Embryonic facial prominence (tissue), 1 donor: ENCODE measurements around the gene DYNLT2B.
"Not testable (repeated sequence)": the region's sequence is repeated elsewhere in the genome, so short reads cannot be mapped to it uniquely, and the experiment has no call there.

Experiments used
- DNase-seq: peaks from one replicate; pipeline ENCODE4 v3.0.0-alpha.2; 2016; ENCODE audit errors: extremely low spot score

The DYNLT2B gene

GRCh38 chr3:196272826-196273225 lies 45.2 kb downstream of the DYNLT2B start:
- no peak for DNase-seq

- no peak for DNase-seq
These were observed 47.5 kb downstream of the DYNLT2B start for GRCh38 chr3:196270499-196270898.

- no peak for DNase-seq
These were observed 49.5 kb downstream of the DYNLT2B start for GRCh38 chr3:196268284-196269163.

DNA sequence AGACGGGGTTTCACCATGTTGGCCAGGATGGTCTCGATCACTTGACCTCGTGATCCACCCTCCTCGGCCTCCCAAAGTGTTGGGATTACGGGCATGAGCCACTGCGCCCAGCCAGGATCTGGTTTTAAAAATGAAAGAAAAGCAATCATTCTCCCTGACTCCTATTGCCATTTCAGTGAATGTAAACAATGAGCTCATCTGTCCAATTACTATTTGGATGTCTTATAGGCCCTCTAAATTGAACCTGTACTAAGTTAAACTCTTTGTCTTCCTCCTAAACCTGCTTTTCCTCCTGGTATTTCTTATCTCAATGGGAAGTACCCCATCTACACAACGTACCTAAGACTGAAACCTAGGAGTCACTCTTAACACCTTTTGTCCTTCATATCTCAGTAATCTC lies 54.2 kb downstream of the DYNLT2B start:
- DNase-seq: no peak

DNA sequence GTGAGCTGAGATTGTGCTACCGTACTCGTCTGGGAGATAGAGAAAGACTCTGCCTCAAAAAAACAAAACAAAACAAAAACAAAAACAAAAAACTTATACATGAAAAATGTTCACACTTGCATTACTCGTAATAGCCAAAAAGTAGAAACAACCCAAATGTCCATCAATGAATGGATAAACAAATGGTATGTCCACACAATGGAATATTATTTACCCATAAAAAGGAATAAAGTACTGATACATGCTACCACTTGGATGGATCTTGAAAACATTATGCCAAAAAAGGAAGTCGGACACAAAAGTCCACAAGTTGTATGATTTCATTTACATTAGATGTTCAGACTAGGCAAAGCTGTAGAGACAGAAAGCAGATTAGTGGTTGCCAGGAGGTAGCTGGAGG lies 57.3 kb downstream of the DYNLT2B start:
- DNase-seq: no peak

DNA sequence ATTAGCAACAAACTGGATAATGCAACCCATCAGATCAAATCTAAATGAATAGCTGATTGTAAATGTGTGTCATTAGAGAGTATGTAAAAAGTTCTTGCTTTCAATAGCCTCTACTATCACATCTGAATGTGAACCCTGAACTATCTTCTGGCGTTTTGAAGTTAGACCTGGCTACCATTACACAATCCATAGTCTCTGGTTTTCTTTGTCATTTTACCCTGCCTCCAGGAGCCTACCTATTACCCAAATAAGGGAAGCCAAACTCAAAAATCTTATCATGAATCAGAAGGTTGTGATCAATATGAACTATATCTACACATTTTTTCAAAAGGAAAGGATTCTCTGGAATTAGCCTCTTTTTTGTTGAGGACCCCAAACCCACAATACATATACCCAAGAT lies 62.3 kb downstream of the DYNLT2B start:
- DNase-seq: no peak

- no peak for DNase-seq
These were observed 63.4 kb downstream of the DYNLT2B start for GRCh38 chr3:196254376-196255283.

GRCh38 chr3:196251918-196252317 lies 66.1 kb downstream of the DYNLT2B start:
- DNase-seq: no peak

DNA sequence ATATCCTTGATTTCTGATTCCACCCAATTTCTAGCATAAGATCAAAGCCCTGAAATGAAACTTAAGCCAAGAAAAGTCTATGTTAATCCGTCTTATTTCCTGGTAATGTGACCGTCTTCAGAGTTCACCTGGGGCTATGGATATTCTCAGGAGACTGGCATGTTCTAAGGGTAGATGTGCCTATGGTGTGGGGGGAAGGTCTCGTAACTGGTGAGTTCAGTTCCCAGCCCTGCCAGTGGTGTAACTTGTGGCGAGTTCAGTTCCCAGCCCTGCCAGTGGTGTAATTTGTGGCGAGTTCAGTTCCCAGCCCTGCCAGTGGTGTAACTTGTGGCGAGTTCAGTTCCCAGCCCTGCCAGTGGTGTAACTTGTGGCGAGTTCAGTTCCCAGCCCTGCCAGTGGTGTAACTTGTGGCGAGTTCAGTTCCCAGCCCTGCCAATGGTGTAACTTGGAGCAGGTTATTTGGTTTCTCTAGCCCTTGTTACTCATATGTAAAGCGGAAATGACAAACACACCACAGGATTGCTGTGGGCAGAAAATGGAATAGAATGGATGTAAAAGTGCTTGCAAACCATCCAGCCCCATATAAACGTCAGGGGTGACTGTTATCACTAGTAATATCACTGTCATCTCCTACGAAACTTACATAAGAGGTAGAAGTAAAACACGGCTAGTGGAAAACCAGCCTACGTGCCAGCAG lies 71.3 kb downstream of the DYNLT2B start:
- no peak for DNase-seq

GRCh38 chr3:196244166-196244565 lies 73.9 kb downstream of the DYNLT2B start:
- DNase-seq: not testable (repeated sequence)

- no peak for DNase-seq
These were observed 76.3 kb downstream of the DYNLT2B start for GRCh38 chr3:196241704-196242103.
